HG02759 (cell line): ENCODE data around the gene ADGRA1.
"Not testable (repeated sequence)": the region's sequence is repeated elsewhere in the genome, so short reads cannot be mapped to it uniquely, and the experiment has no call there.

ENCODE experiments used
- ATAC-seq: cut with Tn5 transposase; IDR thresholded peaks from one replicate; pipeline ENCODE4 v1.9.1; 2021; ENCODE audit warnings: mild to moderate bottlenecking, moderate library complexity; ENCODE audit not compliant: unreplicated experiment

The ADGRA1 gene

GRCh38 chr10:133110133-133110532, 22.4 kb downstream of the ADGRA1 start:
- ATAC-seq, result no peak

- no peak for ATAC-seq
These were observed 23.0 kb downstream of the ADGRA1 start for GRCh38 chr10:133110609-133111275.

- not testable (repeated sequence) for ATAC-seq
These were observed 23.9 kb downstream of the ADGRA1 start for GRCh38 chr10:133111640-133112039.

- no peak for ATAC-seq
These were observed 25.6 kb downstream of the ADGRA1 start for GRCh38 chr10:133113146-133113830.

- no peak for ATAC-seq
These were observed 26.1 kb downstream of the ADGRA1 start for GRCh38 chr10:133113847-133114246.

GRCh38 chr10:133114251-133114650, 26.5 kb downstream of the ADGRA1 start:
- no peak for ATAC-seq

- ATAC-seq, result no peak
These were observed 27.2 kb downstream of the ADGRA1 start for GRCh38 chr10:133114726-133115452.

- ATAC-seq, result no peak
These were observed 27.7 kb downstream of the ADGRA1 start for GRCh38 chr10:133115453-133115842.

- no peak for ATAC-seq
These were observed 28.3 kb downstream of the ADGRA1 start for GRCh38 chr10:133115976-133116375.

- ATAC-seq, result no peak
These were observed 28.7 kb downstream of the ADGRA1 start for GRCh38 chr10:133116455-133116854.

- no peak for ATAC-seq
These were observed 29.4 kb downstream of the ADGRA1 start for GRCh38 chr10:133117036-133117687.

- no peak for ATAC-seq
These were observed 30.0 kb downstream of the ADGRA1 start for GRCh38 chr10:133117688-133118071.

GRCh38 chr10:133121479-133121878, 33.8 kb downstream of the ADGRA1 start:
- no peak for ATAC-seq

GRCh38 chr10:133122171-133122935, 34.6 kb downstream of the ADGRA1 start:
- ATAC-seq, result no peak

- ATAC-seq, result no peak
These were observed 35.5 kb downstream of the ADGRA1 start for GRCh38 chr10:133123050-133123745.

- no peak for ATAC-seq
These were observed 36.1 kb downstream of the ADGRA1 start for GRCh38 chr10:133123746-133124356.

- ATAC-seq, result no peak
These were observed 36.9 kb downstream of the ADGRA1 start for GRCh38 chr10:133124357-133125211.

- no peak for ATAC-seq
These were observed 38.2 kb downstream of the ADGRA1 start for GRCh38 chr10:133125901-133126300.
